Choroid plexus epithelial cell (primary cell): ENCODE results near the gene MYO1A.

Source experiments
- DNase-seq: peaks from one replicate; pipeline ENCODE4 v3.0.0-alpha.2; 2010; ENCODE audit warnings: low read depth
- H3K4me3 ChIP-seq: 2 replicates; pipeline ENCODE4 v1.5.1; 2011; ENCODE audit warnings: low read depth, mild to moderate bottlenecking, control low read depth, low read length, moderate library complexity
- CTCF ChIP-seq: conservative IDR thresholded peaks from 2 replicates; pipeline ENCODE4 v1.5.1; 2011; ENCODE audit warnings: low read depth, mild to moderate bottlenecking, control low read depth, inconsistent platforms, low read length, moderate library complexity

MYO1A gene

GRCh38 chr12:57090924-57091637 lies 41.2 kb upstream of the MYO1A start:
- no peak for TF ChIP-seq CTCF
- no peak for DNase-seq
- H3K4me3 ChIP-seq: peak overlapping the region; percentile 93

- H3K4me3 ChIP-seq: peak overlapping the region; percentile 93
- no peak for DNase-seq
- no peak for TF ChIP-seq CTCF
These were observed 40.6 kb upstream of the MYO1A start for GRCh38 chr12:57090490-57090889.

- H3K4me3 ChIP-seq: peak overlapping the region; percentile 93
- peak; percentile 63 for DNase-seq
- no peak for TF ChIP-seq CTCF
These were observed 39.6 kb upstream of the MYO1A start for GRCh38 chr12:57089271-57090245.

GRCh38 chr12:57088354-57089270 lies 38.7 kb upstream of the MYO1A start, which contains the start of gene NAB2:
NAB2 (plus strand) TSS chr12:57089114; CDS start chr12:57089272, 158 bp downstream.
- TF ChIP-seq CTCF: no peak
- peak; percentile 99 for DNase-seq
- peak within 1 kb of the TSS; percentile 93 for H3K4me3 ChIP-seq

GRCh38 chr12:57087691-57088353 lies 37.9 kb upstream of the MYO1A start:
- H3K4me3 ChIP-seq: peak overlapping the region; percentile 69
- DNase-seq: peak; percentile 95
- TF ChIP-seq CTCF: no peak
